ENCODE results near the gene RHO. TPM values are rescaled to one million over a fixed set of nuclear protein-coding genes. Genes with fewer than 3 reads are reported as not detected.

Gene RHO
- total and polyA plus RNA-seq, 2 experiments from 2014 or later, result not detected

- H3K9me3 ChIP-seq (ENCODE audit: low read depth), result no peaks in the 10 kb centered on the region
- no peak overlapping the region for H3K4me3 ChIP-seq
- TF ChIP-seq, protein P1, sequence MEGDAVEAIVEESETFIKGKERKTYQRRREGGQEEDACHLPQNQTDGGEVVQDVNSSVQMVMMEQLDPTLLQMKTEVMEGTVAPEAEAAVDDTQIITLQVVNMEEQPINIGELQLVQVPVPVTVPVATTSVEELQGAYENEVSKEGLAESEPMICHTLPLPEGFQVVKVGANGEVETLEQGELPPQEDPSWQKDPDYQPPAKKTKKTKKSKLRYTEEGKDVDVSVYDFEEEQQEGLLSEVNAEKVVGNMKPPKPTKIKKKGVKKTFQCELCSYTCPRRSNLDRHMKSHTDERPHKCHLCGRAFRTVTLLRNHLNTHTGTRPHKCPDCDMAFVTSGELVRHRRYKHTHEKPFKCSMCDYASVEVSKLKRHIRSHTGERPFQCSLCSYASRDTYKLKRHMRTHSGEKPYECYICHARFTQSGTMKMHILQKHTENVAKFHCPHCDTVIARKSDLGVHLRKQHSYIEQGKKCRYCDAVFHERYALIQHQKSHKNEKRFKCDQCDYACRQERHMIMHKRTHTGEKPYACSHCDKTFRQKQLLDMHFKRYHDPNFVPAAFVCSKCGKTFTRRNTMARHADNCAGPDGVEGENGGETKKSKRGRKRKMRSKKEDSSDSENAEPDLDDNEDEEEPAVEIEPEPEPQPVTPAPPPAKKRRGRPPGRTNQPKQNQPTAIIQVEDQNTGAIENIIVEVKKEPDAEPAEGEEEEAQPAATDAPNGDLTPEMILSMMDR (IDR thresholded peaks at IDR 0.05; ENCODE audit: low read depth, low read length), result no peak
- H3K4me1 ChIP-seq (ENCODE audit: low read depth), result peaks cover 23% of the 10 kb centered on the region
- H3K36me3 ChIP-seq, result no peaks in the 10 kb centered on the region
- H3K27me3 ChIP-seq, result no peaks in the 10 kb centered on the region
- DNase-seq (ENCODE audit: low read depth in 1 of 2, low spot score in 1 of 2), result no peak
- no peak overlapping the region for H3K27ac ChIP-seq
These were observed 34.9 kb downstream of the RHO start for GRCh38 chr3:129563332-129563731.

- Histone ChIP-seq H3K27ac (no peak overlapping the region), H3K27me3 (no peaks in the 10 kb centered on the region), H3K4me1 (ENCODE audit: low read depth) (peaks cover 17% of the 10 kb centered on the region), H3K9me3 (ENCODE audit: low read depth) (no peaks in the 10 kb centered on the region), H3K36me3 (no peaks in the 10 kb centered on the region), H3K4me3 (no peak overlapping the region)
- TF ChIP-seq, protein P1 (IDR thresholded peaks at IDR 0.05; ENCODE audit: low read depth, low read length), result no peak
- DNase-seq (ENCODE audit: low read depth in 1 of 2, low spot score in 1 of 2), result peak in 1 of 2 donors; percentile 35
These were observed 35.6 kb downstream of the RHO start for GRCh38 chr3:129563850-129564535.

DNA sequence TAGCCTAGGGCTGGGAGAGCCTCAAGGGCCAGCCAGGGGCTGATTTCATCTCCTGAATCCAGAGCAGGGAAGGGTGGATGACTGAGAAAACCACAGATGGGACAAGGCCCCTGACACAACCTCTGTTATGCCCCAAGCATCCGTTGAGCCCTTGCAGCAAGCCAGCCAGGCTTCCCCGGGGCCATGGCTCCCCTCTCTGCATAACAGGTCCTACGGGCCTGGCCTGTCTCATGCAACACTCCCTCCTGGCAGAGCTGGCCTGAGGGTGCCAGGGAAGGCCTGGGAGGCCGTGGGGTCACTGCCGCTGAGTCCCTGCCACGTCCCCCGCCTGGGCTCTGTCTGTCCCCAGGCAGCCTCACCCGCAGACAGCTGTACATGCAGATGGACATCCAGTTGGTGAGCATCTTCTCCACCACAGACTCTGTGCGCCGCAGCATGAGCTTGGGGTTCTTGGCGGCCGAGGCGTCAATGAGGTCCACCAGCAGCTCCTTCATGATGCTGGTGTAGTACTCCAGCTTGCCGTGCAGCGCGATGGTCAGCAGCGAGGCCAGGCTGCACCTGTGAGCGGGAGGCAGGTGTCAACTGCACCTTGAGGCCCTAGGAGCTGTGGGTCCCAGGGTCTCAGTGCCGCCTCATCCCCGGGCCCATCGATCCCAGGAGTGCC is 36.7 kb downstream of the RHO start:
- no peak for DNase-seq (ENCODE audit: low read depth in 1 of 2, low spot score in 1 of 2)
- Histone ChIP-seq H3K4me3 (no peak overlapping the region), H3K4me1 (ENCODE audit: low read depth) (peaks cover 15% of the 10 kb centered on the region), H3K27ac (no peak overlapping the region), H3K27me3 (no peaks in the 10 kb centered on the region), H3K9me3 (ENCODE audit: low read depth) (no peaks in the 10 kb centered on the region), H3K36me3 (no peaks in the 10 kb centered on the region)
- TF ChIP-seq, protein P1 (IDR thresholded peaks at IDR 0.05; ENCODE audit: low read depth, low read length), result no peak

DNA sequence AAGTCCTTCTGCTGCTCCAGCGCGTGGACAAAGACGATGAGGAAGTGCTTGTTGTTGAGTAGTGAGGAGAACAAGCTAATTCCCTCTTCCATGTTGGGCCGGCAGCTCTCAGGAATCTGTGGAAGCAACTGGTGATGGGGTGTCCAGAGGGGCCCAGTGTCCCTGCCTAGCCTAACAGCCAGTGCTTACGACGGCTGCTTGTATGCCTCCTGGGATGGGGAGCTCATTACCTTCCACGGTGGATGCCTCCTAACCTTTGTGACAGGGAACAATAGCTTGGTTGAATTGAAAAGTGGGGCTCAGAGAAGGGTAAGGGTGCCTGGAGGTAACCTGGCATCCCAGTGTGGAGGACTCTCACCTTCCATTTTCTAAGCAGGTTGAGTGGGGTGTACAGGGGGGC is 37.5 kb downstream of the RHO start:
- Histone ChIP-seq H3K27me3 (no peaks in the 10 kb centered on the region), H3K9me3 (ENCODE audit: low read depth) (no peaks in the 10 kb centered on the region), H3K4me3 (no peak overlapping the region), H3K4me1 (ENCODE audit: low read depth) (peaks cover 7% of the 10 kb centered on the region), H3K27ac (no peak overlapping the region), H3K36me3 (no peaks in the 10 kb centered on the region)
- DNase-seq (ENCODE audit: low read depth in 1 of 2, low spot score in 1 of 2), result no peak
- TF ChIP-seq, protein P1 (IDR thresholded peaks at IDR 0.05; ENCODE audit: low read depth, low read length), result no peak

DNA sequence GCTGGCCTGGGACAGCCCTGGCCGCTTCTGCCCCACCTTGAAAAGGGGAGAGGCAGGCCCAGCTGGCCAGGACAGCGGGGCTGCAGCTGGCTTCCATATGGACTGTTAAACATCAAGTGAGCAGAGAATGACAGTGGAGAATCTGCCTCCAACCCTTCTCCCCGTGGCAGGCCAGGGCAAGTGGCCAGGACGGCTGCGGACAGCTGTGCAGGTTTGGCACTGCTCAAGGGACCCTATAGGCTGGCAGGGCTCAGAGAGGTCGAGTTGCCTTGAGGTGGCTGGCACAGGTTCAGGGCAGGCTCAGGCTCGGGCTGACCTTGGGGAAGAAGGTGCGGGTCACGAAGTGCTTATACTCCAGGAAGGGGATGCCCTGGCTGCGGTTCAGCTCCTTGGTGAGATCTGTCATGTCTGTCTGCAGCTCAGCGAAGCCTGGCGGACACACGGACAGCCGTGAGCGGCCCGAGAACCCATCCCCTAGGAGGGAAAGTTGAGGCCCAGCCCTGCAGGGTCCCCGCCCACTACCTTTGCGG is 38.8 kb downstream of the RHO start:
- H3K36me3 ChIP-seq, result no peaks in the 10 kb centered on the region
- no peak for DNase-seq (ENCODE audit: low read depth in 1 of 2, low spot score in 1 of 2)
- TF ChIP-seq, protein P1 (IDR thresholded peaks at IDR 0.05; ENCODE audit: low read depth, low read length), result no peak
- no peaks in the 10 kb centered on the region for H3K4me1 ChIP-seq (ENCODE audit: low read depth)
- H3K27ac ChIP-seq, result no peak overlapping the region
- H3K4me3 ChIP-seq, result no peak overlapping the region
- no peaks in the 10 kb centered on the region for H3K27me3 ChIP-seq
- no peaks in the 10 kb centered on the region for H3K9me3 ChIP-seq (ENCODE audit: low read depth)

Measured in cardiac muscle cell (in vitro differentiated cells and primary cell).